Measurements from ENCODE around the gene KCNF1.
"Not testable (repeated sequence)": the region's sequence is repeated elsewhere in the genome, so short reads cannot be mapped to it uniquely, and the experiment has no call there.

Gene KCNF1

DNA sequence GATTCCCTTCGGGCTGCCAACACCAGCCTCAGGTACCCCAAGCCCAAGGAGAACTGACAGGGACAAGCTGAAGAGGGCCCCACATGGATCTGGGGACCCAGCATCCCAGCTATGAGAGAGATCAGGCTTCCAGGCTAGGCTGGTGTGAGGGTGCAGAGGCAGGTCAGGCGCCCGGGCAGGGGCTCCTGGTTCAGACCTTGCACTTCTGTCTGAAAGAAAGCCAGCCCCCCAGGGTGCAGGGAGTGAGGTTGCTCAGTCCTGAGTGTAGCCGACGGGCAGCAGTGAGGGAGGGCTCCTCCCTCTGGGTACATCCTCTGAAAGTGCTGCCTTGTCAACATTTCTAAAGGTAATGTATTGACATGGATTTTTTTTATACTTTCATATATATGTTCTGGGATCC lies 33.1 kb downstream of the KCNF1 start:
- FAIRE-seq (no peak), DNase-seq (ENCODE audit: insufficient read length, low spot score) (no peak)
- TF ChIP-seq POLR2A (IDR thresholded peaks at IDR 0.05; ENCODE audit: low read depth, low read length): no peak

DNA sequence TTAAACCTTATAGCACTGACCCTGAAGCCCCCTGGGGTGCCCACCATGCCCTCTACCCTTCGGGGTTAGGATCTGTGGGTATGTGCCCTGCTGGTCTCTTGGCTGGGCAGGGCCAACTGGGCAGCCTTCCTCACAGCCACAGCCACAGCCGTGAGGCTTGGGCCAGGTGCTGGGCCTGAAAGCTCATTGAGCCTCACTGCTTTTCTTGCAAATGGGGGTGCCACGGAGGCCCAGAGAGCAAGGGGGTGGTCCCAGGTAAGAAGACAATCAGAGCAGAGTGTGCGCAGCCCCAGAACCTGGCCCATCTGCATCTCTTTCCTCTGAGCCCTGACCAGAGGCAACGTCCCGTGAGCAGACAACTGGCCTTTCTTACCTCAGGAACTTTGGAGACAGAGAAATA lies 34.7 kb downstream of the KCNF1 start:
- FAIRE-seq: no peak
- no peak for TF ChIP-seq POLR2A (IDR thresholded peaks at IDR 0.05; ENCODE audit: low read depth, low read length)

DNA sequence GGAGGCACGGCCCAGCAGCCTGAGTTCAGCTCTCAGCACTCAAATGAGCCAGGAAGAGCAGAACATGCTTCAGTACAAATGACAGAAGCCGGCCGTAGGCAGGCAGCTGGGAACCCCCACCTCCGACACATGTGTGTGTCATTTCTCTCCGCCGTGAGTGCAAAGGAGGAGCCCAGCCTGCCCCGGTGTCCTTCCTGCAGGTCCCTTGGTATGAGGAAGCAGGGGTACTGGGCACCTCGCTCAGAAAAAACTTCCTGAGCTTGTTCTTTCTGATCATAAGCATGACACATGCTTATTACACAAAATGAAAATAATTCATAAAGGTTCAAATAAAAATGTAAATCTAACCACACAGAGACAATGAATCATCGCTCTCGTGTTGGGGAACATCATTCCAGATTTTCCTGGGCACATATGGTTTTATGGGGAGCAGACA lies 35.3 kb downstream of the KCNF1 start:
- DNase-seq (ENCODE audit: insufficient read length, low spot score): peak; percentile 15
- no peak for TF ChIP-seq POLR2A (IDR thresholded peaks at IDR 0.05; ENCODE audit: low read depth, low read length)
- FAIRE-seq: no peak

More for the DNA sequence above, 34.7 kb downstream of the KCNF1 start:
- no peak for DNase-seq (ENCODE audit: insufficient read length, low spot score)

DNA sequence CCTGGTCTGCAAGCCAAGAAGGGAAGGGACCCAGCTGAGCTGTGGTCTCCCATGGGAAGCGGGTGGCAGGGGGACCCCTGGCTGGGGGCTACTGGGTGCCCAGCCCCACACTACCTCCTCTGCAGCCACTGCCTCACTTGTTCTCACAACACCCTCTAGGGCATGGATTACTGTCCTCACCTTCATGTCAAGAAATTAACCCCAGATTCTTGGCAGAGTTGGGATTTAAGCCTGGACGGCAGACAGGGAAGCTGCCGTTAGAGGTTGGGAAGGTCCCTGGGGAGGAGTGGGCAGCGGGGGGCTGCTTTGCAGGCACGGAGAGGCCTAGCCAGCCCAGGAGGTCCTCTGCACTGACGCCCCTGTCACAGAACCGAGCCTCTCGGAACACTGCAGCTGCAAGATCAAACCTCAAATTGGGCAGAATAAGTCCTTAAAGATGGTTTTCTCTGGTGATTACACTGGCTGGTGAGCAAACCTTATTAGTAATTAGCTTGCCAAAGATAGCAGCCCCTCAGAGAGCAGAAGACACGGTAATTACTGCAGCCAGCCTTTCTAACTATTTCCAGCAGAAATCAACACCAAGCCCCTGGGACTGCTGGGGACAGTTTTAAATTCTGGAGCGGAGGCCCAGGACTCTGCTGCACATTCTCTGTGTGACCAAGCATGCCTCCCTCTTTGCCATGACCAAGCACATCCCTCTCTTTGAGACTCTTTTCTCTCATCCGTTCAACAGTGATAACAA lies 35.9 kb downstream of the KCNF1 start:
- no peak for DNase-seq (ENCODE audit: insufficient read length, low spot score)
- no peak for TF ChIP-seq POLR2A (IDR thresholded peaks at IDR 0.05; ENCODE audit: low read depth, low read length)
- FAIRE-seq: no peak

DNA sequence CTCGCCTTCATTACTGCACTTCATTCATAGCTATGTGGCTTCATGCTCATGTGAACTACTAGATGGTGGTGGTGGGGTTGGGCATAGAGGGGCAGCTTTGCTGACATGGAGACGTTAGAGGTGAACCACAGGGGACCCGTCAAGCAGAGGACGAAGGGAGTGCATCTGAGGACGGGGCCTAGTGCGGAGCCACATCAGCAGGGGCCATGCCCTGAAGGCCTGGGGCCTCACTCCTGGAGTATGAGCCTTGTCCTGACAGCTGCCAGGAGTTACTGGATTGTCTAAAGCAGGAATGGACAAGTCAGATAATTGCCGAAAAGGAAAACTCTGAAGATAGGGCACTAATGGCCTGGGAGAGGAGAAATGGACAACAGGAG lies 36.4 kb downstream of the KCNF1 start:
- no peak for DNase-seq (ENCODE audit: insufficient read length, low spot score)
- no peak for TF ChIP-seq POLR2A (IDR thresholded peaks at IDR 0.05; ENCODE audit: low read depth, low read length)
- FAIRE-seq: no peak

DNA sequence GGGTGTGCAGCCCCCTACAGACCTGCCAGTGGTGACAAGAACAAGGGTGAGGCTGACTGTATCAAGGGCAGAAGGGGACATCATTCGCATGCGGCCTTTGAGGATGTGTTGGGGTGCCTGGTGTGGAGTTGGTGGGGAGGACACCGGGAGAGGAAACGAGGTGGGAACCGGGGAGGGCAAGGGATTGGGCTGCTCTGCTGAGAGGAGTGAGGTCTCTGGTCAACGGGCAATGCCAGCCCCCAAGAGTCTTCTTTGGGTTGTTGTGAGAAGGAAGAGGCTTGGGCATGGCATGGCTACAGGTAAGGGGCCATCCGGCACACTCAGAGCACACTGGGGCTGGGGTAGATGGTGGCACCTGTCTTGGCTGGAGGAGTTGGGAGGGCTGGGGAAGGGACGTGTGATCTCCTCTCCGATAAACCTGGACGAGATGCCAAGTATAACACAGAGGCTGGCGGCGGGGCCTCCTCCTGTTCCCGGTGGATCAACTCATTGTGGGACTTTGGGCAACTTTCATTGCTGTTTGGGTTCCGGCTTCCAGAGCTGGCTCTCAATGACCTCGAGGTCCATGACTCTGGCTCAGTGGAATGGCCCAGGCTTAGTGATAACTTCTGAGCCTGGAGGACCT lies 37.0 kb downstream of the KCNF1 start:
- FAIRE-seq (no peak), DNase-seq (ENCODE audit: insufficient read length, low spot score) (no peak)
- TF ChIP-seq POLR2A (IDR thresholded peaks at IDR 0.05; ENCODE audit: low read depth, low read length): no peak

DNA sequence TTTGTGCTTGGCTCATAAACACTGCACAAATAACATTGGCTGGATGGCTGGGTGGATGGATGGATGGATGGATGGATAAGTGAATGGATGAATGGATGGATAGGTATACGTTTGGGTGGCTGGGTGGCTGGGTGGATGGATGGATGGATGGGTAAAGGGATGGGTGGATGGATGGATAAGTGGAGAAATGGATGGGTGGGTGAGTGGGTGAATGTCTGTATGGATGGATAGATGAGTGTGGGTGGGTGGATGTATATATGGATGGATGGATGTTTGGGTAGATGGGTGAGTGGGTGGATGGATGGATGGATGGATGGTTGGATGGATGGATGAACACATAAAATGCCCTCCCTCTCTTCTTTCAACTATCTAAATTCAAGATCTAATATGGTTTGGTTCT lies 38.1 kb downstream of the KCNF1 start:
- no peak for TF ChIP-seq POLR2A (IDR thresholded peaks at IDR 0.05; ENCODE audit: low read depth, low read length)
- FAIRE-seq (no peak), DNase-seq (ENCODE audit: insufficient read length, low spot score) (no peak)

DNA sequence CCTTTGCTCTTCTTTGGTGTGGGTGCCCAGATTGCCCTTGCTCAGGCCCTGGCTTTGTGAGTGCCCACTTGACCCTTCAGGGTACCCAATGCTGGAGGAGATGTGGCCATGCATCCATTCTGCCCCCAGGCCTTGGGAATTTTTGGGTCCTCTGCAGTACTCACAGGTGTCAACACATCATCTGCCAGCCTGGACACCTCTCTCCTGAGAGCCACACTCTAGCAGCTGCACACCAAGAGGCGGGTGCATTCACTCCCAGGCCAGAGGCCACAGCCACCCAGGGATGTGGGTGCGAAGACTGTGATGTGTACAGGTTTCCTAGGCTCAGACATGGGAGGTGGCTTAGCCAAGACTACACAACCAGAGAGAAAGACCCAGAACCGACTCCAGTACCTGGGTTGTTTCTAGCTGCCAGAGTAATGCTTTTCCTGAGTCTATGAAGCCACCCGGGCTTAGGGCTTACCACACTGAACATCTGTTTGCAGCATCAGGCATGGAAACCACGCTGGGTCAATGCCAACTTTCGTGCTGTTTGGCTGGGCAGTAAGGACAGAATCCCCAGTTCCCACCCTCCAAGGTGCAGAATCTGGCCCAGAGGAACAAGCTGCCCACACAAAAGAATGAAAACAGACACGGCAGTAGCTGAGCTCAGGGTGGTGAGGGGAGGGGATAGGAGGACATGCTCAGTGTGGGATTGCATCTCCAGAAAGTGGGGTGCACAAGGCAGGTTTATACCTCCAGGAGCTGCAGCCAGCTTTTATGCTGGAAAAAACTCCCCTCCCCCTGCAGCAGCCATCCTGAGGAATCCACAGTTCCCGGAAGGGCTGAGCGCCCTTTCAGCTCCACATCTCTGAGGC lies 40.1 kb downstream of the KCNF1 start:
- no peak for TF ChIP-seq POLR2A (IDR thresholded peaks at IDR 0.05; ENCODE audit: low read depth, low read length)
- DNase-seq (ENCODE audit: insufficient read length, low spot score) (no peak), FAIRE-seq (no peak)

DNA sequence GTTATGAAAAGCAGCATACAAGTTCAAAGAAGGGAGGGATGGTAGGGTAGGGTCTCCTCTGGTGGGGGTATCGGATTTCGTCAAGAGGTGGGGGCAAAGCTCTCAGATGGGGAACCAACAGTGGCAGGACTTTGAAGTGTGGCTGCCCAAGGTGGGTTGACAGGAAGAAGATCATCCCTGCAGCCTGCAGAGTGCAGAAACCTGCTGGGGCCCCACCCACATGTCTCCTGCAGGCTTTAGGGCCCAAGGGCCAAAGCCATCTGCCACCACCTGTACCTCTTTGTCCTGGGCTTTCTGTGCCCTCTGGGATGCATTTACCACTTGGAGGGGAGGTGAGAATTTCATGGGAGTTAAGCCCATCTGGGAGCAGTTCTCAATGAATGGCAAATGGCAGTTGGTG lies 42.7 kb downstream of the KCNF1 start:
- FAIRE-seq: no peak
- TF ChIP-seq POLR2A (IDR thresholded peaks at IDR 0.05; ENCODE audit: low read depth, low read length): no peak
- no peak for DNase-seq (ENCODE audit: insufficient read length, low spot score)

DNA sequence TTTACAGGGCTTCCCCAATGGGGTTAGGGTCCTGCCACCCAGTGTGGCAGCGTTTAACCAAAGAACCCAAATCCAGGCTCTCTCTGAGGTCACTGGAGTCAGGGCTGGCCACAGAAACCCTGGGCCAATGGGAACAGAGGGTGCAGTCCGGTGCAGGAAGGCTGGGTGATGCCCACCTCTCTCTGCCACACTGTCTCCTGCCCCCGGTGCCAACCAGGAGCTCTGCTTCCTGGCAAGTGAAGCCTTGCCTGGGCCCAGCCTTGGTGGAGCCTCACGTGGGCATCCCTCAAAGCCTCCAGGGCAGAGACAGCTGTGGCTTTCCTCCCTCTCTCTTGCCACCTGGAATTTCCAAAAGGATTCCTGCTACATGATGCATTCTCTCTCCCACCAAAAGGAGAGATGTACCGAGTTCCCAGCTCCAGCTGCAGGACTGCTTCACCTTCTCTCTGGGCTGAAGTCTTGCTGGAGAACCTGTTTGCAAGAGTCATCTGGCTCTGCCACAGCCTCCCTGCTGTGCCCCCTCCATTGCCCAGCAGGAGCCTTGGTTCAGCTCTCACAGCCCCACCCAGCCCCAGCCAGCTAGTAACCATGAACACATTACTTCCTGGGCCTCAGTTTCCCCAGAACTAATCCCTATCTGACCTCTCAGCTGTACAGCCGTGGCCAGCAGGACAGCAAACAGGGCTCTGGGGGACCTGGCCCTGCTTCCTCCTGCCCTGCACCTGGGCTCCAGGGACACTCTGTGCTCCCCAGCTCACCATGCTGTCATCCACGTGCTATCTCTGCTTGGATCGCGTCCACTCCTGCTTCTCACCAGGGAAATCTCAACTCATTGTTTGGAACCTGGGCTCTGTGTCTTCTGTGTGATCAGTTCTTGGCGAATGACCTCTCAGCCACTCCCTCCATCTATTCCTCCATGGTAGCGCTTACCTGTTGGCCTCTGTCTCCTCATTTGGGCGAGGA lies 43.4 kb downstream of the KCNF1 start:
- DNase-seq (ENCODE audit: insufficient read length, low spot score): no peak
- TF ChIP-seq POLR2A (IDR thresholded peaks at IDR 0.05; ENCODE audit: low read depth, low read length): no peak
- no peak for FAIRE-seq

DNA sequence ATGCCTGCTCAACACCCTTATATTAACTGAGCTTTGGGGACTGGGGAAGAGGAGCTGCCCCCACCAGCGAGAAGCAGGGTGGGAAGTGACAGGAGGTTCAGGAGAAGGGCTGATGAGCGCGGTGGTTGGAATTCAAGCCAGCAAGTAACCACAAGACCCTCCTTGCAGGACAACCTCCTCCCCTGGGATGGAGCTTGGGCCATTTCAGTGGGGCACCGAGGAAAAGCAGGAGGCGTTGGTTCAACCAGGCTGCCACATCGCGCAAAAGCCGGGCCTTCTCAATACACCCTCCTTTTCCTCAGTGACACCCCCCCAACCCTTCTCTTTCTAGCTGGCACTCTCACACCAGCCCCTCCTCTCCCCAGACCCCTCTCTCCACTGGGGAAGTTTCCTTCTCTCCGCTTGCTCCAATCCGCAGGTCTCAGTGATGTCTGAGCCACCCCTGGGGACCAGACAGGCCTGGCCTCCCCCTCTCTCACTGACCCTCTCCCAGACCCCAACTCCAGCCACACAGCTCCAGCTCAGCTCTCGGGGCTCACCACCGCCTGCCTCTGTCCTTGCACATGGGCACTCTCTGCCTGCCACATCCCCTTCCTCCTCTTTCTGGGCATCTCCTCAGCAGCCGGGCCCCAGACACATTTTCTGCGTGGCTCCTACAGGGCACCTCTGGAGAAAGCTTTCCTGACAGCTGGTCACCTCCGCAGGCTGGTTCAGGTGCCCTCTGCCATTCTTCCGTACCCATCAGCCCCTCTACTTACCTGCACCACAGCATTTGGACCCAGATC lies 44.5 kb downstream of the KCNF1 start:
- no peak for TF ChIP-seq POLR2A (IDR thresholded peaks at IDR 0.05; ENCODE audit: low read depth, low read length)
- FAIRE-seq (no peak), DNase-seq (ENCODE audit: insufficient read length, low spot score) (no peak)

DNA sequence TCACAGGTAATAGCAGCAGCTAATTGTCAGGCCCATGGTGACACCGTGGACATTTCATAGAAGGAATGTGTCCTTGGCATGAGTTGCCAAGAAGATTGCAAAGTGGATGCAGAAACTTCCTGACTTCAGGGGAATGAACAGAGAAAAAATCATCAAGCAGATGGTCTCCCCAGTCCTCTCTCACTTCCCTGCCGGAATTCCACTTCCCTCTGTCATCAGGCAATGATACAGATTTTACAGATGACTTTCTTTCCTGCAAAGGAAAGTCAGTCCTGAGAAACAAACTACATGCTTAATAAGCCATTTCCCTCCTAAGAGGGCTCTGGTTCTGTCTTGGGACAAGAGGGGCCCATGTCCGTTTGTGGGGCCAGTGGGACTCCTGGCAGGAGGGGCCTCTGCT lies 45.7 kb downstream of the KCNF1 start:
- no peak for TF ChIP-seq POLR2A (IDR thresholded peaks at IDR 0.05; ENCODE audit: low read depth, low read length)
- DNase-seq (ENCODE audit: insufficient read length, low spot score): no peak
- no peak for FAIRE-seq

DNA sequence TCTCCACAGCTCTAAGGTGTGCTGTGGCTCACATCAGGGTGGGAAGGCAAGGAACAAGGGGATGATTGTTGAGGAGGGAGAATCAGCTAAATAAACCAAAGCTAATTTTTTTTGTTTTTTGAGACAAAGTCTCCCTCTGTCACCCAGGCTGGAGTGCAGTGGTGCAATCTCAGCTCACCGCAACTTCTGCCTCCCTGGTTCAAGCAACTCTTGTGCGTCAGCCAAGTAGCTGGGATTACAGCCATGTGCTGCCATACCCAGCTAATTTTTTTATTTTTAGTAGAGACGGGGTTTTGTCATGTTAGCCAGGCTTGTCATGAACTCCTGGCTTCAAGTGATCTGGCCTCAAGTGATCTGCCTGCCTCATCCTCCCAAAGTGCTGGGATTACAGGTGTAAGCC lies 46.7 kb downstream of the KCNF1 start:
- FAIRE-seq: not testable (repeated sequence)

More for the DNA sequence above, 46.7 kb downstream of the KCNF1 start:
- not testable (repeated sequence) for DNase-seq (ENCODE audit: insufficient read length, low spot score)
